ACHN (cell line): ENCODE data around the gene TRH.

ENCODE experiments used
- DNase-seq: peaks from one replicate; pipeline ENCODE4 v3.0.0-alpha.2; 2015
- in situ Hi-C: cut with HindIII; loops from 2 replicates; pipeline ENCODE4 v1.10.0; 2017; ENCODE audit warnings: low sequenced_read_pairs, low pct_ligation_motif_present, low pct_unique_long_range_greater_than_20kb

The TRH gene

GRCh38 chr3:129958755-129959154 lies 15.8 kb upstream of the TRH start:
- DNase-seq, result no peak
- in situ Hi-C loops, result no loop called here

GRCh38 chr3:129961141-129961541 lies 13.4 kb upstream of the TRH start:
- in situ Hi-C loops, result no loop called here
- DNase-seq, result no peak

- in situ Hi-C loops, result no loop called here
- DNase-seq, result no peak
These were observed 11.9 kb upstream of the TRH start for GRCh38 chr3:129962600-129962999.

- no peak for DNase-seq
- in situ Hi-C loops, result no loop called here
These were observed 8.6 kb upstream of the TRH start for GRCh38 chr3:129965937-129966336.

GRCh38 chr3:129966876-129967275 lies 7.6 kb upstream of the TRH start:
- no peak for DNase-seq
- in situ Hi-C loops, result no loop called here

- in situ Hi-C loops, result no loop called here
- DNase-seq, result no peak
These were observed 6.8 kb upstream of the TRH start for GRCh38 chr3:129967761-129968160.

- in situ Hi-C loops, result no loop called here
- no peak for DNase-seq
These were observed 3.0 kb upstream of the TRH start for GRCh38 chr3:129971351-129972052.

- in situ Hi-C loops, result no loop called here
- DNase-seq, result no peak
These were observed 2.2 kb upstream of the TRH start for GRCh38 chr3:129972301-129972700.

- DNase-seq, result no peak
- in situ Hi-C loops, result no loop called here
These were observed 512 bp upstream of the TRH start for GRCh38 chr3:129973853-129974563.

GRCh38 chr3:129974833-129975704 lies 549 bp downstream of the TRH start:
- in situ Hi-C loops, result no loop called here
- DNase-seq, result no peak

- no peak for DNase-seq
- in situ Hi-C loops, result no loop called here
These were observed 1.2 kb downstream of the TRH start for GRCh38 chr3:129975705-129976048.

GRCh38 chr3:129976286-129976685 lies 1.8 kb downstream of the TRH start:
- in situ Hi-C loops, result no loop called here

GRCh38 chr3:129978123-129978522 lies 3.6 kb downstream of the TRH start:
- no peak for DNase-seq
- in situ Hi-C loops, result no loop called here

More at GRCh38 chr3:129976286-129976685, 1.8 kb downstream of the TRH start:
- no peak for DNase-seq

- in situ Hi-C loops, result no loop called here
These were observed 5.4 kb downstream of the TRH start for GRCh38 chr3:129979905-129980304.

GRCh38 chr3:129983561-129983960 lies 9.0 kb downstream of the TRH start:
- in situ Hi-C loops, result no loop called here
- no peak for DNase-seq

More at GRCh38 chr3:129979905-129980304, 5.4 kb downstream of the TRH start:
- no peak for DNase-seq

- in situ Hi-C loops, result no loop called here
- no peak for DNase-seq
These were observed 9.6 kb downstream of the TRH start for GRCh38 chr3:129984125-129984524.

GRCh38 chr3:129985113-129985512 lies 10.6 kb downstream of the TRH start:
- DNase-seq, result no peak
- in situ Hi-C loops, result no loop called here

GRCh38 chr3:129988429-129988828 lies 13.9 kb downstream of the TRH start:
- no peak for DNase-seq
- in situ Hi-C loops, result no loop called here

- in situ Hi-C loops, result no loop called here
- DNase-seq, result no peak
These were observed 14.9 kb downstream of the TRH start for GRCh38 chr3:129989414-129989813.
